Neural cell (in vitro differentiated cells): ENCODE data around the gene PGAP6. TPM values are rescaled to one million over a fixed set of nuclear protein-coding genes. Genes with fewer than 3 reads are reported as not detected.

ENCODE experiments used
- H2AFZ ChIP-seq: fragments of 200-600, 300-800 bp; sonication (generic), shearing (Covaris generic); 2 replicates; pipeline ENCODE4 v1.6.0; 2014; ENCODE audit warnings: low read depth, mild to moderate bottlenecking, antibody characterized with exemption, low read length, moderate library complexity
- H3F3A ChIP-seq: fragments of 200-600 bp; shearing (Covaris generic); 2 replicates; pipeline ENCODE4 v1.6.1; 2016; ENCODE audit warnings: mild to moderate bottlenecking, moderate library complexity, mixed read lengths, antibody characterized with exemption, low read length; ENCODE audit not compliant: insufficient read depth, poor library complexity, severe bottlenecking
- H3K27ac ChIP-seq: fragments of 200-600, 300-800 bp; sonication (generic), shearing (Covaris generic); 2 replicates; pipeline ENCODE4 v1.5.1; 2014; ENCODE audit warnings: mild to moderate bottlenecking, low read length, moderate library complexity
- H3K27me3 ChIP-seq: fragments of 300-800, 200-600 bp; sonication (generic), shearing (Covaris generic); 2 replicates; pipeline ENCODE4 v1.6.0; 2014; ENCODE audit warnings: mild to moderate bottlenecking, low read depth, low read length, moderate library complexity; ENCODE audit not compliant: insufficient read depth
- H3K36me3 ChIP-seq: fragments of 300-800, 200-600 bp; sonication (generic), shearing (Covaris generic); 2 replicates; pipeline ENCODE4 v1.5.1; 2014; ENCODE audit warnings: mild to moderate bottlenecking, antibody characterized with exemption, low read length, moderate library complexity; ENCODE audit not compliant: insufficient read depth
- H3K4me2 ChIP-seq: fragments of 300-800, 200-600 bp; sonication (generic), shearing (Covaris generic); 2 replicates; pipeline ENCODE4 v1.6.0; 2014; ENCODE audit warnings: mild to moderate bottlenecking, low read length
- H3K4me3 ChIP-seq: fragments of 300-800, 200-600 bp; sonication (generic), shearing (Covaris generic); 2 replicates; pipeline ENCODE4 v1.5.1; 2014; ENCODE audit warnings: mild to moderate bottlenecking, low read length, moderate library complexity
- H3K79me2 ChIP-seq: fragments of 200-600 bp; shearing (Covaris generic); replicated peaks from 2 replicates; pipeline ENCODE4 v1.6.0; 2014; ENCODE audit warnings: mild to moderate bottlenecking, low read length, moderate library complexity; ENCODE audit not compliant: insufficient read depth
- H3K9ac ChIP-seq: fragments of 300-800, 200-600 bp; sonication (generic), shearing (Covaris generic); 2 replicates; pipeline ENCODE4 v1.6.1; 2016; ENCODE audit warnings: mild to moderate bottlenecking, low read length, mixed read lengths
- H3K9me2 ChIP-seq: fragments of 200-600 bp; shearing (Covaris generic); 2 replicates; pipeline ENCODE4 v1.6.1; 2016; ENCODE audit warnings: mild to moderate bottlenecking, low read length, mixed read lengths; ENCODE audit not compliant: insufficient read depth
- H3K9me3 ChIP-seq: fragments of 200-600, 300-800 bp; sonication (generic), shearing (Covaris generic); 2 replicates; pipeline ENCODE4 v1.6.1; 2016; ENCODE audit warnings: mild to moderate bottlenecking, mixed run types, low read length, moderate library complexity, mixed read lengths
- H4K20me1 ChIP-seq: fragments of 200-600 bp; shearing (Covaris generic); 2 replicates; pipeline ENCODE4 v1.6.1; 2016; ENCODE audit warnings: mild to moderate bottlenecking, mixed run types; ENCODE audit not compliant: insufficient read depth
- CTCF ChIP-seq: fragments of 450-650 bp; IDR thresholded peaks from 2 replicates; pipeline ENCODE4 v1.5.1; 2014; ENCODE audit warnings: antibody characterized with exemption, mild to moderate bottlenecking, moderate library complexity; ENCODE audit not compliant: poor library complexity, severe bottlenecking
- EP300 ChIP-seq: fragments of 450-650 bp; conservative IDR thresholded peaks from 2 replicates; pipeline ENCODE4 v1.6.1; 2014; ENCODE audit warnings: antibody characterized with exemption, mild to moderate bottlenecking, moderate library complexity; ENCODE audit not compliant: poor library complexity, severe bottlenecking
- EZH2 ChIP-seq: fragments of 200-600, 300-800 bp; shearing (Covaris generic), sonication (generic); IDR thresholded peaks from 2 replicates; pipeline ENCODE4 v1.6.1; 2014; ENCODE audit warnings: antibody characterized with exemption, low read length, borderline replicate concordance, mild to moderate bottlenecking; ENCODE audit not compliant: insufficient read depth, poor library complexity, severe bottlenecking
- MXI1 ChIP-seq: fragments of 450-650 bp; conservative IDR thresholded peaks from 2 replicates; pipeline ENCODE4 v1.6.1; 2014; ENCODE audit warnings: antibody characterized with exemption, mild to moderate bottlenecking; ENCODE audit not compliant: poor library complexity, severe bottlenecking
- POLR2AphosphoS5 ChIP-seq: IDR thresholded peaks from 2 replicates; pipeline ENCODE4 v1.6.1; 2012
- RAD21 ChIP-seq: fragments of 450-650 bp; conservative IDR thresholded peaks from 2 replicates; pipeline ENCODE4 v1.6.1; 2014; ENCODE audit warnings: antibody characterized with exemption, mild to moderate bottlenecking, moderate library complexity
- REST ChIP-seq: IDR thresholded peaks from 2 replicates; pipeline ENCODE4 v1.6.1; 2012; ENCODE audit warnings: borderline replicate concordance
- SMC3 ChIP-seq: fragments of 450-650 bp; conservative IDR thresholded peaks from 2 replicates; pipeline ENCODE4 v1.6.1; 2014; ENCODE audit warnings: antibody characterized with exemption, mild to moderate bottlenecking, moderate library complexity; ENCODE audit not compliant: poor library complexity
- TAF1 ChIP-seq: IDR thresholded peaks from 2 replicates; pipeline ENCODE4 v1.6.1; 2012; ENCODE audit warnings: low read depth
- polyA plus RNA-seq: library from polyadenylated mRNA; depleted of rRNA; stranded (reverse); fragments of >200 nt; gene quantifications from 2 replicates; pipeline ENCODE4 v1.2.3, GENCODE V29; 2014

The PGAP6 gene
- polyA plus RNA-seq, 1 donor from 2014 or later, result 47.3 TPM

- Histone ChIP-seq H3K27ac (no peak overlapping the region), H3K36me3 (no peaks in the 10 kb centered on the region), H4K20me1 (no peaks in the 10 kb centered on the region), H3K79me2 (no peaks in the 10 kb centered on the region), H3K4me3 (no peak overlapping the region), H3K9ac (no peak overlapping the region), H2AFZ (no peak overlapping the region), H3K27me3 (no peaks in the 10 kb centered on the region), H3K9me3 (no peaks in the 10 kb centered on the region), H3K4me2 (no peak overlapping the region), H3K9me2 (no peaks in the 10 kb centered on the region), H3F3A (no peaks in the 10 kb centered on the region)
- TF ChIP-seq EZH2, result no peak
- TF ChIP-seq POLR2AphosphoS5, result no peak
- no peak for TF ChIP-seq SMC3
- TF ChIP-seq EP300, result no peak
- no peak for TF ChIP-seq MXI1
- TF ChIP-seq REST, result no peak
- no peak for TF ChIP-seq RAD21
- TF ChIP-seq CTCF, result no peak
- no peak for TF ChIP-seq TAF1
Observed at GRCh38 chr16:360698-361336, 21.0 kb downstream of the PGAP6 start.

- H3K27ac ChIP-seq, result no peak overlapping the region
- TF ChIP-seq EZH2 (no peak), EP300 (no peak), RAD21 (no peak), POLR2AphosphoS5 (no peak), CTCF (no peak), REST (no peak), TAF1 (no peak), SMC3 (no peak)
- no peaks in the 10 kb centered on the region for H3K27me3 ChIP-seq
- no peak overlapping the region for H2AFZ ChIP-seq
- no peaks in the 10 kb centered on the region for H3K36me3 ChIP-seq
- H3K4me2 ChIP-seq, result no peak overlapping the region
- H3K79me2 ChIP-seq, result no peaks in the 10 kb centered on the region
- no peaks in the 10 kb centered on the region for H3K9me2 ChIP-seq
- no peaks in the 10 kb centered on the region for H3K9me3 ChIP-seq
- no peaks in the 10 kb centered on the region for H4K20me1 ChIP-seq
- H3K4me3 ChIP-seq, result no peak overlapping the region
- no peaks in the 10 kb centered on the region for H3F3A ChIP-seq
- H3K9ac ChIP-seq, result no peak overlapping the region
Observed at GRCh38 chr16:359871-360697, 21.7 kb downstream of the PGAP6 start.
